ENCODE results near the gene CORO6. TPM values are rescaled to one million over a fixed set of nuclear protein-coding genes. Genes with fewer than 3 reads are reported as not detected.

Gene CORO6
- polyA plus RNA-seq, 1 donor from 2014 or later: 4.3 TPM

DNA sequence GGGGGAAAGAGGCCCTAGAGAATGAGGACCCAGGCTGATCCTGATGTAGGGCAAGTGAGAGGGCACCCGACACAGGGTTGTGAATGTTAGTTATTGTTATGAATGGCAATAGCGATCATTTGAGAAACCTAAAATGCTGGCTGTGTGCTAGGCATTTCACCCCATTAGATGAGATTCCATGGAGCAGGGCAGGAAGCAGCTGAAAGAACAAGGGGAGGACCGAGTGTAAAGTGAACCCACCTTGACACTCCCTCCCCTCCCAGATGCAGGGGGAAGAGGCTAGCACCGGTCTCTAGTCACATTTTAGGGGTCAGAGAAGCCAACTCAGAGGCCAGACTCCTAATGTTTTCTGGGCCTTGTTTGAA lies 553 bp upstream of the CORO6 start:
- H3K9ac ChIP-seq (ENCODE audit: low read length): peak overlapping the region; percentile 36
- H3K27ac ChIP-seq (ENCODE audit: low read length): no peak overlapping the region

DNA sequence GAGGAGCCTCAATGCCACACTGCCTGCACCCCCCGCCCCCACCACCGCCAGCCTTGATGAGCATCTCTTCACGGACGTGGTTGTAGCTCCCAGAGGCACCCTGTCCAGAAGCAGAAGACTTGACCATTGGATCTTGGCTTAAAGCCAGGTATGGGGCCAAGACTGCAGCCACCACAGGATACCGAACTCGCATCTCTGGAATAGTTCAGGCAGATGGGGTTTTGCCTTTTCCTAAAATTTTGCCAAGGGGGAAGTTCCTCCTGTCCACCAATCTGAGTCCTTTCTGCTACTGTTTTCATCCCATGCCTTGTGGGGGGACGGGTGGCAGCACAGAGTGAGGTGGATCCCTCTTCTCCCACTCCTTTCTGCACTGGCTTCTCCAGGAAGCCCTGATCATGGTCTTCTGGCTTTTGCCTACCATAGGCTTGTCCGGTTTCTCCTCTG lies 939 bp downstream of the CORO6 start:
- H3K9ac ChIP-seq (ENCODE audit: low read length): no peak overlapping the region

More for the DNA sequence above, 553 bp upstream of the CORO6 start:
- TF ChIP-seq EP300 (conservative IDR thresholded peaks at IDR 0.05; ENCODE audit: poor library complexity, severe bottlenecking) (no peak), EZH2 (IDR thresholded peaks at IDR 0.05; ENCODE audit: borderline replicate concordance, insufficient read depth, low read length, poor library complexity, severe bottlenecking) (no peak)
- TF ChIP-seq, protein P1, sequence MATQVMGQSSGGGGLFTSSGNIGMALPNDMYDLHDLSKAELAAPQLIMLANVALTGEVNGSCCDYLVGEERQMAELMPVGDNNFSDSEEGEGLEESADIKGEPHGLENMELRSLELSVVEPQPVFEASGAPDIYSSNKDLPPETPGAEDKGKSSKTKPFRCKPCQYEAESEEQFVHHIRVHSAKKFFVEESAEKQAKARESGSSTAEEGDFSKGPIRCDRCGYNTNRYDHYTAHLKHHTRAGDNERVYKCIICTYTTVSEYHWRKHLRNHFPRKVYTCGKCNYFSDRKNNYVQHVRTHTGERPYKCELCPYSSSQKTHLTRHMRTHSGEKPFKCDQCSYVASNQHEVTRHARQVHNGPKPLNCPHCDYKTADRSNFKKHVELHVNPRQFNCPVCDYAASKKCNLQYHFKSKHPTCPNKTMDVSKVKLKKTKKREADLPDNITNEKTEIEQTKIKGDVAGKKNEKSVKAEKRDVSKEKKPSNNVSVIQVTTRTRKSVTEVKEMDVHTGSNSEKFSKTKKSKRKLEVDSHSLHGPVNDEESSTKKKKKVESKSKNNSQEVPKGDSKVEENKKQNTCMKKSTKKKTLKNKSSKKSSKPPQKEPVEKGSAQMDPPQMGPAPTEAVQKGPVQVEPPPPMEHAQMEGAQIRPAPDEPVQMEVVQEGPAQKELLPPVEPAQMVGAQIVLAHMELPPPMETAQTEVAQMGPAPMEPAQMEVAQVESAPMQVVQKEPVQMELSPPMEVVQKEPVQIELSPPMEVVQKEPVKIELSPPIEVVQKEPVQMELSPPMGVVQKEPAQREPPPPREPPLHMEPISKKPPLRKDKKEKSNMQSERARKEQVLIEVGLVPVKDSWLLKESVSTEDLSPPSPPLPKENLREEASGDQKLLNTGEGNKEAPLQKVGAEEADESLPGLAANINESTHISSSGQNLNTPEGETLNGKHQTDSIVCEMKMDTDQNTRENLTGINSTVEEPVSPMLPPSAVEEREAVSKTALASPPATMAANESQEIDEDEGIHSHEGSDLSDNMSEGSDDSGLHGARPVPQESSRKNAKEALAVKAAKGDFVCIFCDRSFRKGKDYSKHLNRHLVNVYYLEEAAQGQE (IDR thresholded peaks at IDR 0.05; ENCODE audit: borderline replicate concordance): no peak
- peaks cover 34% of the 10 kb centered on the region for H3K27me3 ChIP-seq (ENCODE audit: insufficient read depth, low read depth, low read length)
- H3K9me3 ChIP-seq (ENCODE audit: low read length): no peaks in the 10 kb centered on the region
- no peak overlapping the region for H2AFZ ChIP-seq (ENCODE audit: low read depth, low read length)
- H3K4me3 ChIP-seq (ENCODE audit: low read length): peak overlapping the region; percentile 68
- H3K9me2 ChIP-seq (ENCODE audit: insufficient read depth, low read length): no peaks in the 10 kb centered on the region
- no peaks in the 10 kb centered on the region for H4K20me1 ChIP-seq (ENCODE audit: insufficient read depth)
- H3K4me2 ChIP-seq (ENCODE audit: low read length): no peak overlapping the region
- no peaks in the 10 kb centered on the region for H3F3A ChIP-seq (ENCODE audit: insufficient read depth, low read length, poor library complexity, severe bottlenecking)
- no peaks in the 10 kb centered on the region for H3K36me3 ChIP-seq (ENCODE audit: insufficient read depth, low read length)
- H3K79me2 ChIP-seq (replicated peaks; ENCODE audit: insufficient read depth, low read length): no peaks in the 10 kb centered on the region

More for the DNA sequence above, 939 bp downstream of the CORO6 start:
- Histone ChIP-seq H3K9me2 (ENCODE audit: insufficient read depth, low read length) (no peaks in the 10 kb centered on the region), H3F3A (ENCODE audit: insufficient read depth, low read length, poor library complexity, severe bottlenecking) (no peaks in the 10 kb centered on the region), H3K27me3 (ENCODE audit: insufficient read depth, low read depth, low read length) (peaks cover 49% of the 10 kb centered on the region), H3K4me2 (ENCODE audit: low read length) (no peak overlapping the region), H3K4me3 (ENCODE audit: low read length) (peak overlapping the region; percentile 68), H3K27ac (ENCODE audit: low read length) (no peak overlapping the region), H4K20me1 (ENCODE audit: insufficient read depth) (no peaks in the 10 kb centered on the region), H3K9me3 (ENCODE audit: low read length) (peaks cover under 1% of the 10 kb centered on the region), H2AFZ (ENCODE audit: low read depth, low read length) (no peak overlapping the region), H3K36me3 (ENCODE audit: insufficient read depth, low read length) (no peaks in the 10 kb centered on the region), H3K79me2 (replicated peaks; ENCODE audit: insufficient read depth, low read length) (no peaks in the 10 kb centered on the region)
- TF ChIP-seq POLR2AphosphoS5 (IDR thresholded peaks at IDR 0.05) (no peak), SMC3 (conservative IDR thresholded peaks at IDR 0.05; ENCODE audit: poor library complexity) (no peak), TAF1 (IDR thresholded peaks at IDR 0.05; ENCODE audit: low read depth) (no peak), MXI1 (conservative IDR thresholded peaks at IDR 0.05; ENCODE audit: poor library complexity, severe bottlenecking) (no peak), EP300 (conservative IDR thresholded peaks at IDR 0.05; ENCODE audit: poor library complexity, severe bottlenecking) (no peak), RAD21 (conservative IDR thresholded peaks at IDR 0.05) (no peak), EZH2 (IDR thresholded peaks at IDR 0.05; ENCODE audit: borderline replicate concordance, insufficient read depth, low read length, poor library complexity, severe bottlenecking) (no peak)
- TF ChIP-seq, protein P2, sequence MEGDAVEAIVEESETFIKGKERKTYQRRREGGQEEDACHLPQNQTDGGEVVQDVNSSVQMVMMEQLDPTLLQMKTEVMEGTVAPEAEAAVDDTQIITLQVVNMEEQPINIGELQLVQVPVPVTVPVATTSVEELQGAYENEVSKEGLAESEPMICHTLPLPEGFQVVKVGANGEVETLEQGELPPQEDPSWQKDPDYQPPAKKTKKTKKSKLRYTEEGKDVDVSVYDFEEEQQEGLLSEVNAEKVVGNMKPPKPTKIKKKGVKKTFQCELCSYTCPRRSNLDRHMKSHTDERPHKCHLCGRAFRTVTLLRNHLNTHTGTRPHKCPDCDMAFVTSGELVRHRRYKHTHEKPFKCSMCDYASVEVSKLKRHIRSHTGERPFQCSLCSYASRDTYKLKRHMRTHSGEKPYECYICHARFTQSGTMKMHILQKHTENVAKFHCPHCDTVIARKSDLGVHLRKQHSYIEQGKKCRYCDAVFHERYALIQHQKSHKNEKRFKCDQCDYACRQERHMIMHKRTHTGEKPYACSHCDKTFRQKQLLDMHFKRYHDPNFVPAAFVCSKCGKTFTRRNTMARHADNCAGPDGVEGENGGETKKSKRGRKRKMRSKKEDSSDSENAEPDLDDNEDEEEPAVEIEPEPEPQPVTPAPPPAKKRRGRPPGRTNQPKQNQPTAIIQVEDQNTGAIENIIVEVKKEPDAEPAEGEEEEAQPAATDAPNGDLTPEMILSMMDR (IDR thresholded peaks at IDR 0.05; ENCODE audit: poor library complexity, severe bottlenecking): no peak
- TF ChIP-seq, protein P1 (IDR thresholded peaks at IDR 0.05; ENCODE audit: borderline replicate concordance): no peak

All from neural cell (in vitro differentiated cells).